Activated CD8-positive, alpha-beta T cell treated with anti-CD3 and anti-CD28 coated beads for 36 hours (primary cell): ENCODE measurements around the gene SIGLEC7. TPM values are rescaled to one million over a fixed set of nuclear protein-coding genes. Genes with fewer than 3 reads are reported as not detected.

ENCODE experiments used
- ATAC-seq: fragments of 200-7000 bp; cut with Tn5 transposase; one replicate; pipeline ENCODE4 v1.10.0; 2021; ENCODE audit warnings: mild to moderate bottlenecking, moderate library complexity
- CTCF ChIA-PET: fragments of 350-600 bp; sonication (Branson Sonifier 250); formaldehyde crosslinking; loops from one replicate; lab custom pipeline; 2021; ENCODE audit warnings: antibody characterized with exemption; lab: Charles Lee
- POLR2A ChIA-PET: fragments of 350-600 bp; sonication (Branson Sonifier 250); formaldehyde crosslinking; loops from one replicate; lab custom pipeline; 2021; ENCODE audit warnings: antibody characterized with exemption; lab: Charles Lee
- DNase-seq: peaks from one replicate; pipeline ENCODE4 v3.0.0-alpha.2; 2020
- H3K27ac Mint-ChIP-seq: one replicate; pipeline ENCODE4 v1.8.0; 2021; ENCODE audit warnings: mild to moderate bottlenecking, mixed read lengths
- H3K27me3 Mint-ChIP-seq: one replicate; pipeline ENCODE4 v1.8.0; 2021; ENCODE audit warnings: mixed read lengths
- H3K36me3 Mint-ChIP-seq: one replicate; pipeline ENCODE4 v1.8.0; 2021; ENCODE audit warnings: low read depth, mixed read lengths
- H3K4me1 Mint-ChIP-seq: one replicate; pipeline ENCODE4 v1.8.0; 2021; ENCODE audit warnings: low read depth, mixed read lengths
- H3K4me3 Mint-ChIP-seq: one replicate; pipeline ENCODE4 v1.8.0; 2021; ENCODE audit warnings: mild to moderate bottlenecking, moderate library complexity, mixed read lengths
- H3K9me3 Mint-ChIP-seq: one replicate; pipeline ENCODE4 v1.8.0; 2021; ENCODE audit warnings: mixed read lengths
- CTCF ChIP-seq: fragments of 200-600 bp; IDR thresholded peaks from one replicate; pipeline ENCODE4 v1.8.0; 2022; ENCODE audit warnings: antibody characterized with exemption, mild to moderate bottlenecking
- intact Hi-C: fragments of 100-400 bp; cut with micrococcal nuclease; formaldehyde crosslinking; loops from one replicate; pipeline ENCODE4 v1.10.0; 2022
- total RNA-seq, 2 experiments: library from RNA; stranded (reverse); gene quantifications; one replicate each; pipeline ENCODE4 v1.2.3, GENCODE V29; 2021

The SIGLEC7 gene
- total RNA-seq, 2 experiments from 2014 or later, result not detected

GRCh38 chr19:51181377-51181912 is 39.3 kb downstream of the SIGLEC7 start:
- intact Hi-C loops, result no loop called here
- TF ChIP-seq CTCF, result no peak
- H3K27ac Mint-ChIP-seq, result no peak overlapping the region
- H3K27me3 Mint-ChIP-seq, result peaks cover 7% of the 10 kb centered on the region
- H3K4me3 Mint-ChIP-seq, result no peak overlapping the region
- DNase-seq (no peak), ATAC-seq (no peak)
- no peaks in the 10 kb centered on the region for H3K9me3 Mint-ChIP-seq
- POLR2A ChIA-PET, result no interaction called here
- CTCF ChIA-PET, result no interaction called here
- no peaks in the 10 kb centered on the region for H3K36me3 Mint-ChIP-seq
- no peaks in the 10 kb centered on the region for H3K4me1 Mint-ChIP-seq

- no peaks in the 10 kb centered on the region for H3K36me3 Mint-ChIP-seq
- H3K27ac Mint-ChIP-seq, result no peak overlapping the region
- no peaks in the 10 kb centered on the region for H3K4me1 Mint-ChIP-seq
- H3K4me3 Mint-ChIP-seq, result no peak overlapping the region
- intact Hi-C loops, result no loop called here
- no peak for TF ChIP-seq CTCF
- DNase-seq (peak; percentile 16), ATAC-seq (no peak)
- POLR2A ChIA-PET, result no interaction called here
- CTCF ChIA-PET, result no interaction called here
- peaks cover 7% of the 10 kb centered on the region for H3K27me3 Mint-ChIP-seq
- no peaks in the 10 kb centered on the region for H3K9me3 Mint-ChIP-seq
Measured at GRCh38 chr19:51181913-51182419, 39.9 kb downstream of the SIGLEC7 start.

GRCh38 chr19:51183629-51184028 is 41.5 kb downstream of the SIGLEC7 start:
- no peak overlapping the region for H3K4me3 Mint-ChIP-seq
- intact Hi-C loops, result no loop called here
- ChIA-PET CTCF (no interaction called here), POLR2A (no interaction called here)
- no peak overlapping the region for H3K27ac Mint-ChIP-seq
- no peaks in the 10 kb centered on the region for H3K9me3 Mint-ChIP-seq
- H3K4me1 Mint-ChIP-seq, result no peaks in the 10 kb centered on the region
- DNase-seq (no peak), ATAC-seq (no peak)
- peaks cover 7% of the 10 kb centered on the region for H3K27me3 Mint-ChIP-seq
- no peak for TF ChIP-seq CTCF
- H3K36me3 Mint-ChIP-seq, result no peaks in the 10 kb centered on the region

DNA sequence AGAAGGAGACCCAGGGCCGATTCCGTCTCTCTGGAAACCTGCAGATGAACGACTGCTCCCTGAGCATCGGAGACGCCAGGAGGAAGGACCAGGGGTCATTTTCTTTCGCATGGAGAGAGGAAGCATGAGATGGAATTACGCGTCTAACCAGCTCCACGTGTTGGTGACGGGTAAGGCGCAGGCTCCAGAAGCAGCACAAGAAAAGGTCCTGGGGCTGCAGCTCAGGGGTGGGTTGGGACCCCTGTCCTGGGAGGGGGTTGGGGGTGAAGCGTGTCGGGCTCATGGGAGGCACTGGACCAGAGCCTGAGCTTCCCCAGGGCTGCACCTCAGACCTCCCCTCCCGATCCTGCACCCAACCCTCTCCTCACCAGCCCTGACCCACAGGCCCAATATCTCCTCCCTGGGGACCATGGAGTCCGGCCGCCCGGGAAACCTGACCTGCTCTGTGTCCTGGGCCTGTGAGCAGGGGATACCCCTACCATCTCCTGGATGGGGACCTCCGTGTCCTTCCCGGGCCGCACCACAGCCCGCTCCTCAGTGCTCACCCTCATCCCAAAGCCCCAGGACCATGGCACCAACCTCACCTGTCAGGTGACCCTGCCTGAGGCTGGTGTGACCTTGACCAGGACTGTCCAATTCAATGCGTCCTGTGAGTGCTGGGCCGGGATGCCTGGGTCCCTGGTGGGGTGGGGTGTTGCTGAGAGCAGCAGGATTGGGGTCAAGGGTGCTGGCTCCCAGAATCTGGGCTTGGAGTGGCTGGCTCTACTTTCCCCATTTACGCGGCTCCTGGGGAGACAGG is 43.2 kb downstream of the SIGLEC7 start:
- H3K27ac Mint-ChIP-seq, result no peak overlapping the region
- H3K4me3 Mint-ChIP-seq, result no peak overlapping the region
- H3K36me3 Mint-ChIP-seq, result no peaks in the 10 kb centered on the region
- H3K9me3 Mint-ChIP-seq, result no peaks in the 10 kb centered on the region
- intact Hi-C loops, result no loop called here
- POLR2A ChIA-PET, result interaction anchor here (0.8 kb wide), 1 partner anchor 27 kb away, joined by 4 read pairs; no protein-coding TSS in a partner anchor
- no peak for TF ChIP-seq CTCF
- H3K27me3 Mint-ChIP-seq, result peaks cover 7% of the 10 kb centered on the region
- ATAC-seq (no peak), DNase-seq (no peak)
- H3K4me1 Mint-ChIP-seq, result no peaks in the 10 kb centered on the region
- CTCF ChIA-PET, result no interaction called here

DNA sequence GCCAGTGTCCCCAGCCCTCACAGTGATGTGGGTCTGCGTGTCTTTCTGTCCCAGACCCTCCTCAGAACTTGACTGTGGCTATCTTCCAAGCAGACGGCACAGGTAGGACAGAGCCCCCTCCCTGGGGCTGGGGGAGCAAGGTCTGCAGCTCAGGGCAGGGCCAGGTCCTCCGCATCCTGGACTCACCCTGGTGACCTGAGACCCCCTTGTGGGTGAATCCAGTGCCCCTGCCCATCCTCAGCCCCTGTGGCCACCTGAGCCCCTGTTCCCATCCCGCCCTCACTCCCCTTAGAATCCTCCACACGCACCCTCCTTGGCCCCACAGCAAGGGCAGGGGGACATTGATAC is 43.7 kb downstream of the SIGLEC7 start:
- CTCF ChIA-PET, result no interaction called here
- ATAC-seq, result no peak

More for the DNA sequence above, 43.7 kb downstream of the SIGLEC7 start:
- TF ChIP-seq CTCF, result no peak
- POLR2A ChIA-PET, result interaction anchor here (0.8 kb wide), 1 partner anchor 27 kb away, joined by 4 read pairs; no protein-coding TSS in a partner anchor
- peaks cover 7% of the 10 kb centered on the region for H3K27me3 Mint-ChIP-seq
- no peaks in the 10 kb centered on the region for H3K9me3 Mint-ChIP-seq
- H3K4me3 Mint-ChIP-seq, result no peak overlapping the region
- H3K4me1 Mint-ChIP-seq, result no peaks in the 10 kb centered on the region
- intact Hi-C loops, result no loop called here
- H3K36me3 Mint-ChIP-seq, result no peaks in the 10 kb centered on the region
- no peak overlapping the region for H3K27ac Mint-ChIP-seq
- no peak for DNase-seq
